OCI-LY3 (cell line): ENCODE results near the gene PML.

Experiments
- EZH2phosphoT487 ChIP-seq: fragments of 200-600 bp; shearing (Covaris generic); IDR thresholded peaks from 2 replicates; pipeline ENCODE4 v1.6.1; 2018; ENCODE audit warnings: antibody characterized with exemption, mixed run types, low read depth
- TF ChIP-seq, protein P1 (sequence below): fragments of 200-600, 300-600 bp; sonication (generic); IDR thresholded peaks from 2 replicates; pipeline ENCODE4 v1.5.1; 2014; ENCODE audit warnings: antibody characterized with exemption, low read length, low read depth

DNA sequence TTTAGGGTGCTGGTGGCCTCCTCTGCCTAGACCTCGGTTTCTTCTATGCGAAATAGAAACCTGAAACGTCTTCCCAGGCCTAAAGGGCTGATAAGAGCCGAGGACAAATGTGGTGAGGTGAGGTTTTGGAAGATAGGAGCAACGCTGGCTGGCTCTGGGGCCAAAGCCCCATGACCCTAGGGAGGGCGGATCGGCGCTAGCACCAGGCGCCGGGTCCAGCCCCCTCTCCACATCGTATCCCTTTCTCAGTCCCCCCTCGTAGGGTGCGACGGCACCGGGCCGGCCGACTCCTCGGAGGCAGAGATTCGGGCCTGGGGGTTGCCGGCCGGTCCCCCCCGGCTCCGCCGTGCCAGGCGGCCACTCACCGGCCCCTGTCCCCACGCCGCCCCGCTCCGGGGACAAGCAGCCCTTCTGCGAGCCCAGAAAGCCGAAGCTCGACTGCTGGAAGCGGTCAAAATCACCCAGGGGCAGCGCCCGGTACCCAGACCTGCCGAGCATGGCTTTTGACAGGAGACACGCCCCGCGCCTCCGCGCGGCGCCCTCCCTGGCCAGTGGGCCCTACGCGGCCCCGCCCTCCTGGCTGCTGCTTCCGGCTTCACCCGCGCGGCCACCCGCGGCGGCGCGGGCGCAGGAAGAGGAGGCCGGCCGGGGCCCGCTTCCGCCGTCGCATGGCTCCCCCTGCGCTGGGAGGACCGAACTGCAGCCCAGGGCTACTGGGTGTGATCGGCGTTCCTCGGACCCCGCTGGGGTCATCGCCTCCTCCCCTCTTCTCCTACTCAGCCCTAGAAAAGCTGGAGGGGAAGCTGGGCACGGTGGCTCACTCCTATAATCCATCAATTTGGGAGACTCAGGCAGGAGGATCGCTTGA, 2.6 kb upstream of the PML start, which contains the start of gene STOML1:
- TF ChIP-seq, protein P1, sequence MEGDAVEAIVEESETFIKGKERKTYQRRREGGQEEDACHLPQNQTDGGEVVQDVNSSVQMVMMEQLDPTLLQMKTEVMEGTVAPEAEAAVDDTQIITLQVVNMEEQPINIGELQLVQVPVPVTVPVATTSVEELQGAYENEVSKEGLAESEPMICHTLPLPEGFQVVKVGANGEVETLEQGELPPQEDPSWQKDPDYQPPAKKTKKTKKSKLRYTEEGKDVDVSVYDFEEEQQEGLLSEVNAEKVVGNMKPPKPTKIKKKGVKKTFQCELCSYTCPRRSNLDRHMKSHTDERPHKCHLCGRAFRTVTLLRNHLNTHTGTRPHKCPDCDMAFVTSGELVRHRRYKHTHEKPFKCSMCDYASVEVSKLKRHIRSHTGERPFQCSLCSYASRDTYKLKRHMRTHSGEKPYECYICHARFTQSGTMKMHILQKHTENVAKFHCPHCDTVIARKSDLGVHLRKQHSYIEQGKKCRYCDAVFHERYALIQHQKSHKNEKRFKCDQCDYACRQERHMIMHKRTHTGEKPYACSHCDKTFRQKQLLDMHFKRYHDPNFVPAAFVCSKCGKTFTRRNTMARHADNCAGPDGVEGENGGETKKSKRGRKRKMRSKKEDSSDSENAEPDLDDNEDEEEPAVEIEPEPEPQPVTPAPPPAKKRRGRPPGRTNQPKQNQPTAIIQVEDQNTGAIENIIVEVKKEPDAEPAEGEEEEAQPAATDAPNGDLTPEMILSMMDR, result peak; percentile 81
- TF ChIP-seq EZH2phosphoT487, result no peak
